ENCODE data around the gene ITGB4. TPM values are rescaled to one million over a fixed set of nuclear protein-coding genes. Genes with fewer than 3 reads are reported as not detected.

ITGB4 gene
- polyA plus RNA-seq, 2 of the 4 experiments (the other 2 are of a cell fraction), result 20.6 to 37.4 TPM

DNA sequence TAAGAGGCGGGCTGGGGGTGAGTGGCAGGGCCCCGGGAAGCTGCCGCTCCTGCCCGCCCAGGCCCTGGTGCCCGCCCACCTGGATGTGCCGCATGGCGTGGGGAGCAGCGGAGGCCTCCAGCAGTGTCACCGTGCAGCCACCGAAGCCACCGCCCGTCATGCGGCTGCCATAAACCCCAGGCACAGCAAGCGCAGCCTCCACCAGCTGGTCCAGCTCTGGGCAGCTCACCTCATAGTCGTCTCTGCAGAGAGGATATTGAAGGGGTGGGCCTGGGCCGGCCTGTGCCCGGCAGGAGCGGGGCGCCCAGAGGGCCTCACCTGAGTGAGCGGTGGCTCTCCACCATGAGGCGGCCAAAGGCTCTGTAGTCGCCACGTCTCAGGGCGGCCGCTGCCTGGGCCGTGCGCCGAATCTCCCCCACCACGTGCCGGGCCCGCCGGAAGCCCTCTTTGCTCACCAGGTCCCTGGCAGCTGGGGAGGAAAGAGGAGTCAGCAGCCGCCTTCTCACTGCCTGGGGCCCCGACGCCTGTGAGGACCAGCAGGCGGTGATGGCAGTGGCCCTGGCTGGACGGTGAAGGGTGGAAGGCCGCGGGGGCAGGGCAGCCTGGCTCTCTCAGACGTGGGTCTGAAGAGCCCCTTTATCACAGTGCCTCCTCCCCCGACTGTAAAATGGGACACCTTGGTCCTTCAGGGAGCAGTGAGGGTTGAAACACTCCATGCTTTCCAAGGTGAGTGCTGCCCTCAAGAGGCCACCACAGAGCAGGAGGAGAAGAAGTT is 37.1 kb downstream of the ITGB4 start:
- CTCF ChIA-PET, result interaction anchor here (0.6 to 43.5 kb wide), 8 partner anchors 9 to 255 kb away, joined by 3 to 1931 read pairs (median 4); partner anchors contain the start of genes RECQL5, SAP30BP and SMIM5
- DNase-seq (ENCODE audit: low read depth in 1 of 2, low spot score in 1 of 2), result no peak
- H3K4me3 ChIP-seq, result no peak overlapping the region
- no peaks in the 10 kb centered on the region for H3K9me3 ChIP-seq
- TF ChIP-seq, protein P1, sequence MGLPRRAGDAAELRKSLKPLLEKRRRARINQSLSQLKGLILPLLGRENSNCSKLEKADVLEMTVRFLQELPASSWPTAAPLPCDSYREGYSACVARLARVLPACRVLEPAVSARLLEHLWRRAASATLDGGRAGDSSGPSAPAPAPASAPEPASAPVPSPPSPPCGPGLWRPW (IDR thresholded peaks at IDR 0.05), result no peak
- TF ChIP-seq, protein P2, sequence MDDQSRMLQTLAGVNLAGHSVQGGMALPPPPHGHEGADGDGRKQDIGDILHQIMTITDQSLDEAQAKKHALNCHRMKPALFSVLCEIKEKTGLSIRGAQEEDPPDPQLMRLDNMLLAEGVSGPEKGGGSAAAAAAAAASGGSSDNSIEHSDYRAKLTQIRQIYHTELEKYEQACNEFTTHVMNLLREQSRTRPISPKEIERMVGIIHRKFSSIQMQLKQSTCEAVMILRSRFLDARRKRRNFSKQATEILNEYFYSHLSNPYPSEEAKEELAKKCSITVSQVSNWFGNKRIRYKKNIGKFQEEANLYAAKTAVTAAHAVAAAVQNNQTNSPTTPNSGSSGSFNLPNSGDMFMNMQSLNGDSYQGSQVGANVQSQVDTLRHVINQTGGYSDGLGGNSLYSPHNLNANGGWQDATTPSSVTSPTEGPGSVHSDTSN (IDR thresholded peaks at IDR 0.05), result no peak
- TF ChIP-seq, protein P3, sequence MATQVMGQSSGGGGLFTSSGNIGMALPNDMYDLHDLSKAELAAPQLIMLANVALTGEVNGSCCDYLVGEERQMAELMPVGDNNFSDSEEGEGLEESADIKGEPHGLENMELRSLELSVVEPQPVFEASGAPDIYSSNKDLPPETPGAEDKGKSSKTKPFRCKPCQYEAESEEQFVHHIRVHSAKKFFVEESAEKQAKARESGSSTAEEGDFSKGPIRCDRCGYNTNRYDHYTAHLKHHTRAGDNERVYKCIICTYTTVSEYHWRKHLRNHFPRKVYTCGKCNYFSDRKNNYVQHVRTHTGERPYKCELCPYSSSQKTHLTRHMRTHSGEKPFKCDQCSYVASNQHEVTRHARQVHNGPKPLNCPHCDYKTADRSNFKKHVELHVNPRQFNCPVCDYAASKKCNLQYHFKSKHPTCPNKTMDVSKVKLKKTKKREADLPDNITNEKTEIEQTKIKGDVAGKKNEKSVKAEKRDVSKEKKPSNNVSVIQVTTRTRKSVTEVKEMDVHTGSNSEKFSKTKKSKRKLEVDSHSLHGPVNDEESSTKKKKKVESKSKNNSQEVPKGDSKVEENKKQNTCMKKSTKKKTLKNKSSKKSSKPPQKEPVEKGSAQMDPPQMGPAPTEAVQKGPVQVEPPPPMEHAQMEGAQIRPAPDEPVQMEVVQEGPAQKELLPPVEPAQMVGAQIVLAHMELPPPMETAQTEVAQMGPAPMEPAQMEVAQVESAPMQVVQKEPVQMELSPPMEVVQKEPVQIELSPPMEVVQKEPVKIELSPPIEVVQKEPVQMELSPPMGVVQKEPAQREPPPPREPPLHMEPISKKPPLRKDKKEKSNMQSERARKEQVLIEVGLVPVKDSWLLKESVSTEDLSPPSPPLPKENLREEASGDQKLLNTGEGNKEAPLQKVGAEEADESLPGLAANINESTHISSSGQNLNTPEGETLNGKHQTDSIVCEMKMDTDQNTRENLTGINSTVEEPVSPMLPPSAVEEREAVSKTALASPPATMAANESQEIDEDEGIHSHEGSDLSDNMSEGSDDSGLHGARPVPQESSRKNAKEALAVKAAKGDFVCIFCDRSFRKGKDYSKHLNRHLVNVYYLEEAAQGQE (IDR thresholded peaks at IDR 0.05), result no peak
- TF ChIP-seq FOSL2 (IDR thresholded peaks at IDR 0.05) (no peak), FOSL2 (CRISPR knock-in tag; IDR thresholded peaks at IDR 0.05) (no peak), ESRRA (IDR thresholded peaks at IDR 0.05; ENCODE audit: borderline replicate concordance, low read length) (no peak), TFCP2L1 (CRISPR knock-in tag; IDR thresholded peaks at IDR 0.05) (no peak), RAD21 (conservative IDR thresholded peaks at IDR 0.05 in 1 of 2, IDR thresholded peaks at IDR 0.05 in 1 of 2) (peak; percentile 36 to 66; a peak in 3 of 5 replicates), HDAC2 (IDR thresholded peaks at IDR 0.05) (no peak), ZFP36 (IDR thresholded peaks at IDR 0.05; ENCODE audit: borderline replicate concordance, partially characterized antibody) (no peak), HOXB5 (CRISPR knock-in tag; IDR thresholded peaks at IDR 0.05) (no peak), MYC (IDR thresholded peaks at IDR 0.05; ENCODE audit: borderline replicate concordance, low read length) (no peak), NR3C1 (IDR thresholded peaks at IDR 0.05) (no peak), KDM5A (IDR thresholded peaks at IDR 0.05) (no peak), CBX8 (IDR thresholded peaks at IDR 0.05) (no peak), FOXS1 (CRISPR knock-in tag; IDR thresholded peaks at IDR 0.05) (no peak), CHD2 (IDR thresholded peaks at IDR 0.05; ENCODE audit: low read length, partially characterized antibody) (no peak), KDM1A (IDR thresholded peaks at IDR 0.05; ENCODE audit: low read depth) (no peak), SMC3 (IDR thresholded peaks at IDR 0.05) (no peak), JUN (IDR thresholded peaks at IDR 0.05) (no peak)
- TF ChIP-seq, protein P4, sequence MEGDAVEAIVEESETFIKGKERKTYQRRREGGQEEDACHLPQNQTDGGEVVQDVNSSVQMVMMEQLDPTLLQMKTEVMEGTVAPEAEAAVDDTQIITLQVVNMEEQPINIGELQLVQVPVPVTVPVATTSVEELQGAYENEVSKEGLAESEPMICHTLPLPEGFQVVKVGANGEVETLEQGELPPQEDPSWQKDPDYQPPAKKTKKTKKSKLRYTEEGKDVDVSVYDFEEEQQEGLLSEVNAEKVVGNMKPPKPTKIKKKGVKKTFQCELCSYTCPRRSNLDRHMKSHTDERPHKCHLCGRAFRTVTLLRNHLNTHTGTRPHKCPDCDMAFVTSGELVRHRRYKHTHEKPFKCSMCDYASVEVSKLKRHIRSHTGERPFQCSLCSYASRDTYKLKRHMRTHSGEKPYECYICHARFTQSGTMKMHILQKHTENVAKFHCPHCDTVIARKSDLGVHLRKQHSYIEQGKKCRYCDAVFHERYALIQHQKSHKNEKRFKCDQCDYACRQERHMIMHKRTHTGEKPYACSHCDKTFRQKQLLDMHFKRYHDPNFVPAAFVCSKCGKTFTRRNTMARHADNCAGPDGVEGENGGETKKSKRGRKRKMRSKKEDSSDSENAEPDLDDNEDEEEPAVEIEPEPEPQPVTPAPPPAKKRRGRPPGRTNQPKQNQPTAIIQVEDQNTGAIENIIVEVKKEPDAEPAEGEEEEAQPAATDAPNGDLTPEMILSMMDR (IDR thresholded peaks at IDR 0.05), result peak; percentile 45
- TF ChIP-seq, protein P5, sequence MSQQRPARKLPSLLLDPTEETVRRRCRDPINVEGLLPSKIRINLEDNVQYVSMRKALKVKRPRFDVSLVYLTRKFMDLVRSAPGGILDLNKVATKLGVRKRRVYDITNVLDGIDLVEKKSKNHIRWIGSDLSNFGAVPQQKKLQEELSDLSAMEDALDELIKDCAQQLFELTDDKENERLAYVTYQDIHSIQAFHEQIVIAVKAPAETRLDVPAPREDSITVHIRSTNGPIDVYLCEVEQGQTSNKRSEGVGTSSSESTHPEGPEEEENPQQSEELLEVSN (IDR thresholded peaks at IDR 0.05; ENCODE audit: borderline replicate concordance, low read depth), result no peak
- TF ChIP-seq, protein P6, sequence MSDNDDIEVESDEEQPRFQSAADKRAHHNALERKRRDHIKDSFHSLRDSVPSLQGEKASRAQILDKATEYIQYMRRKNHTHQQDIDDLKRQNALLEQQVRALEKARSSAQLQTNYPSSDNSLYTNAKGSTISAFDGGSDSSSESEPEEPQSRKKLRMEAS (IDR thresholded peaks at IDR 0.05), result 0 out of 2 replicates have a peak, but pooled peaks have one; percentile 37
- TF ChIP-seq, protein P7, sequence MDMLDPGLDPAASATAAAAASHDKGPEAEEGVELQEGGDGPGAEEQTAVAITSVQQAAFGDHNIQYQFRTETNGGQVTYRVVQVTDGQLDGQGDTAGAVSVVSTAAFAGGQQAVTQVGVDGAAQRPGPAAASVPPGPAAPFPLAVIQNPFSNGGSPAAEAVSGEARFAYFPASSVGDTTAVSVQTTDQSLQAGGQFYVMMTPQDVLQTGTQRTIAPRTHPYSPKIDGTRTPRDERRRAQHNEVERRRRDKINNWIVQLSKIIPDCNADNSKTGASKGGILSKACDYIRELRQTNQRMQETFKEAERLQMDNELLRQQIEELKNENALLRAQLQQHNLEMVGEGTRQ (IDR thresholded peaks at IDR 0.05), result no peak
- no peak overlapping the region for H3K27ac ChIP-seq
- peaks cover 2% of the 10 kb centered on the region; the same call in 2 of the 3 replicates for H3K4me1 ChIP-seq
- FAIRE-seq, result no peak
- 91% methylated on average over 32 of the region's 41 CpGs for WGBS (ENCODE audit: missing lambda C conversion rate)
- peak; percentile 50 to 73; a peak in 5 of 6 replicates for ATAC-seq
- POLR2A ChIA-PET, result interaction anchor here (2.0 kb wide), 1 partner anchor 22 kb away, joined by 6 read pairs; no protein-coding TSS in a partner anchor
- H3K4me2 ChIP-seq, result no peak overlapping the region
